MM.1S (cell line): ENCODE data around the gene PTPRK.

Experiments
- CTCF ChIP-seq: fragments of 300-600 bp; sonication (generic); IDR thresholded peaks from 2 replicates; pipeline ENCODE4 v1.5.1; 2016; ENCODE audit warnings: antibody characterized with exemption, low read length, mixed read lengths
- EZH2 ChIP-seq: fragments of 300-600 bp; sonication (generic); optimal IDR thresholded peaks from 2 replicates; pipeline ENCODE3; 2017; ENCODE audit warnings: low read depth, mild to moderate bottlenecking, antibody characterized with exemption, low read length, mixed read lengths

- TF ChIP-seq EZH2 (no peak), CTCF (no peak)
These were observed 11.7 kb downstream of the PTPRK start for GRCh38 chr6:128508588-128509296.
